Left ventricle myocardium superior (tissue), 1 donor: ENCODE measurements around the gene SORCS1. TPM values are rescaled to one million over a fixed set of nuclear protein-coding genes. Genes with fewer than 3 reads are reported as not detected.

Experiments used
- ATAC-seq: fragments of 200-7000 bp; cut with Tn5 transposase; one replicate; pipeline ENCODE4 v1.9.1; 2020; ENCODE audit warnings: mild to moderate bottlenecking, moderate library complexity
- DNase-seq: peaks from one replicate; pipeline ENCODE4 v3.0.0-alpha.2; 2020
- intact Hi-C: fragments of 100-400 bp; cut with micrococcal nuclease; formaldehyde crosslinking; loops from one replicate; pipeline ENCODE4 v1.11.0; 2022
- total RNA-seq: library from RNA; stranded (reverse); fragmentation: NEBNext Ultra II Directional; extraction: Animal tissue kit (Norgen Biotek cat#: 25700); gene quantifications from one replicate; pipeline ENCODE4 v1.2.1, GENCODE V29; 2021
- donor health status: DM: no; HTN: yes; CAD: no; lungs with severe emphysema.

The SORCS1 gene
- total RNA-seq, 1 donor from 2014 or later = 2.3 TPM

- DNase-seq (no peak), ATAC-seq (no peak)
- intact Hi-C loops = no loop called here
These were observed 153.4 kb downstream of the SORCS1 start for GRCh38 chr10:107011105-107011504.

- DNase-seq (no peak), ATAC-seq (no peak)
- intact Hi-C loops = no loop called here
These were observed 154.0 kb downstream of the SORCS1 start for GRCh38 chr10:107010531-107010930.

GRCh38 chr10:107004362-107004761 lies 160.1 kb downstream of the SORCS1 start:
- intact Hi-C loops = no loop called here
- ATAC-seq (no peak), DNase-seq (no peak)

GRCh38 chr10:107002068-107002467 lies 162.4 kb downstream of the SORCS1 start:
- intact Hi-C loops = no loop called here
- DNase-seq = no peak
- ATAC-seq = no peak

GRCh38 chr10:106999118-106999707 lies 165.3 kb downstream of the SORCS1 start:
- ATAC-seq = no peak
- DNase-seq = no peak
- intact Hi-C loops = no loop called here

- intact Hi-C loops = no loop called here
- no peak for DNase-seq
- peak; percentile 74 for ATAC-seq
These were observed 166.8 kb downstream of the SORCS1 start for GRCh38 chr10:106997721-106998120.

- intact Hi-C loops = no loop called here
- no peak for ATAC-seq
- DNase-seq = no peak
These were observed 168.0 kb downstream of the SORCS1 start for GRCh38 chr10:106996510-106996909.

- ATAC-seq = no peak
- DNase-seq = no peak
- intact Hi-C loops = no loop called here
These were observed 172.5 kb downstream of the SORCS1 start for GRCh38 chr10:106992055-106992454.

GRCh38 chr10:106991091-106991490 lies 173.4 kb downstream of the SORCS1 start:
- ATAC-seq = no peak
- DNase-seq = no peak
- intact Hi-C loops = no loop called here

- no peak for ATAC-seq
- no peak for DNase-seq
- intact Hi-C loops = no loop called here
These were observed 177.1 kb downstream of the SORCS1 start for GRCh38 chr10:106987362-106987761.

GRCh38 chr10:106982268-106982667 lies 182.2 kb downstream of the SORCS1 start:
- DNase-seq (no peak), ATAC-seq (no peak)
- intact Hi-C loops = no loop called here

GRCh38 chr10:106981452-106982075 lies 182.9 kb downstream of the SORCS1 start:
- DNase-seq (no peak), ATAC-seq (no peak)
- intact Hi-C loops = no loop called here

GRCh38 chr10:106980495-106981451 lies 183.7 kb downstream of the SORCS1 start:
- ATAC-seq (no peak), DNase-seq (no peak)
- intact Hi-C loops = no loop called here

- intact Hi-C loops = no loop called here
- DNase-seq (no peak), ATAC-seq (no peak)
These were observed 185.8 kb downstream of the SORCS1 start for GRCh38 chr10:106978756-106979155.

- intact Hi-C loops = no loop called here
- DNase-seq (no peak), ATAC-seq (no peak)
These were observed 190.8 kb downstream of the SORCS1 start for GRCh38 chr10:106973716-106974115.

GRCh38 chr10:106973288-106973687 lies 191.2 kb downstream of the SORCS1 start:
- intact Hi-C loops = no loop called here
- ATAC-seq (no peak), DNase-seq (no peak)

GRCh38 chr10:106972381-106972780 lies 192.1 kb downstream of the SORCS1 start:
- intact Hi-C loops = no loop called here
- ATAC-seq (no peak), DNase-seq (no peak)

- DNase-seq (no peak), ATAC-seq (no peak)
- intact Hi-C loops = no loop called here
These were observed 193.1 kb downstream of the SORCS1 start for GRCh38 chr10:106971411-106971831.

- DNase-seq = no peak
- no peak for ATAC-seq
- intact Hi-C loops = no loop called here
These were observed 197.1 kb downstream of the SORCS1 start for GRCh38 chr10:106967452-106967851.

- ATAC-seq = no peak
- intact Hi-C loops = no loop called here
- DNase-seq = no peak
These were observed 203.7 kb downstream of the SORCS1 start for GRCh38 chr10:106960812-106961211.
